K562 (cell line): Measurements from ENCODE around the gene RAB6B.

Experiments
- CEBPG ChIP-seq, 3 experiments: fragments of 200-800 bp in 1 of 3; sonication (Bioruptor generic) in 1 of 3; sonication (generic) in 1 of 3; formaldehyde crosslinking in 1 of 3; IDR thresholded peaks in 2 of 3; conservative IDR thresholded peaks in 1 of 3; 2 replicates each; pipeline versions ENCODE4 v1.6.1 to v1.8.0; 2016 to 2022; ENCODE audit warnings: missing compliant biosample characterization in 2 of 3, missing genetic modification characterization in 2 of 3, mild to moderate bottlenecking in 1 of 3, missing genetic modification reagents in 1 of 3
- ESRRA ChIP-seq: fragments of 450-650 bp; IDR thresholded peaks from 2 replicates; pipeline ENCODE4 v1.6.1; 2014; ENCODE audit warnings: low read depth, mild to moderate bottlenecking, moderate library complexity, borderline replicate concordance
- GTF2E2 ChIP-seq: fragments of 200-800 bp; sonication (Bioruptor generic); IDR thresholded peaks from 2 replicates; pipeline ENCODE4 v1.6.1; 2016; ENCODE audit warnings: missing genetic modification characterization, missing compliant biosample characterization
- NR1H2 ChIP-seq: sonication (generic); formaldehyde crosslinking; IDR thresholded peaks from 2 replicates; pipeline ENCODE4 v1.4.0; 2020; ENCODE audit warnings: mild to moderate bottlenecking, missing genetic modification reagents
- ZNF121 ChIP-seq: sonication (generic); formaldehyde crosslinking; conservative IDR thresholded peaks from 2 replicates; pipeline ENCODE4 v1.8.0; 2022; ENCODE audit warnings: missing genetic modification reagents

DNA sequence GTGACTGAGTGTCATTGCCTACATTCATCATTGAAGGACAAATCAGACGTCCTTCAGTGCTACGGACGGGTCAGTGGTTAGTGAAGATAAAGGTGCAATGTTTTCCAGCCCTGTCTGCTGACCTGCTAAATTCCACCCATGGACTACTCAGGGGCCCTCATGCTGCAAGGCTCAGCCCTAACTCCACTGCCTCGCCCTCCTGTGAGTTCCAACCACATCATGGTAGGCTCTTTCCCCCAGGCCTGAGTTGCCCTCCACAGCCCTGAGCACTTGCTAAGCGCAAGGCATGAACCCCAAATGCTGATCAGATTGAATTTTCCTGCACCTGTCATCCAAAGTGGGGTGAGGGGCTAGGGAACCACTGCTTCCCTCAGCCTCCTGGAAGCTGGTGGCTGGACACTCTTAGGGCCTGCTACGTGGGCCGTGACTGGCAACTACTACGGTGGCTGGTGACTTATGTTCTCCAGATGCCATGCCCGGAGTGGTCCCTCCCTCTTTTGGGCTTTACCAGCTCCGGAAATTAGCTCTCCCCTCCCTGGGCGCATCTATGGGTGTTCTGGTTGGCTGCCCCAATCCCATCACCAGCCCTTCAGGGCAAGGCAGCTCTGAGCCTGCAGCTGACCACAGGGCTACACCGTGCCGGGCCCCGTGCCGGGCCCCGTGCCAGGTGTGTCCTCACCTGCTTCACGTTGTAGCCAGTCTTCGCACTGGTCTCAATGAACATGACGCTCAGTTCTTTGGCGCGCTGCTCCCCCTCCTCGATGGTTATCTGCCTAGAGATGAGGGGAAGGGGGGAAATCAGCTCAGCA lies 58.0 kb downstream of the RAB6B start:
- TF ChIP-seq ESRRA, result no peak
- TF ChIP-seq CEBPG (CRISPR knock-in tag; IDR thresholded peaks at IDR 0.05), result no peak
- no peak for TF ChIP-seq CEBPG (tag; conservative IDR thresholded peaks at IDR 0.05 in 1 of 2, IDR thresholded peaks at IDR 0.05 in 1 of 2)
- no peak for TF ChIP-seq NR1H2 (CRISPR knock-in tag)
- TF ChIP-seq ZNF121, result no peak
- no peak for TF ChIP-seq GTF2E2
